8988T (cell line): ENCODE measurements around the gene KRT81.
"Not testable (repeated sequence)": the region's sequence is repeated elsewhere in the genome, so short reads cannot be mapped to it uniquely, and the experiment has no call there.

Experiments used
- DNase-seq: peaks from one replicate; pipeline ENCODE4 v3.0.0; 2011

Gene KRT81

GRCh38 chr12:52317468-52318052 lies 26.2 kb upstream of the KRT81 start:
- no peak for DNase-seq

- no peak for DNase-seq
Observed at GRCh38 chr12:52316701-52317100, 25.4 kb upstream of the KRT81 start.

- no peak for DNase-seq
Observed at GRCh38 chr12:52316290-52316689, 25.0 kb upstream of the KRT81 start.

DNA sequence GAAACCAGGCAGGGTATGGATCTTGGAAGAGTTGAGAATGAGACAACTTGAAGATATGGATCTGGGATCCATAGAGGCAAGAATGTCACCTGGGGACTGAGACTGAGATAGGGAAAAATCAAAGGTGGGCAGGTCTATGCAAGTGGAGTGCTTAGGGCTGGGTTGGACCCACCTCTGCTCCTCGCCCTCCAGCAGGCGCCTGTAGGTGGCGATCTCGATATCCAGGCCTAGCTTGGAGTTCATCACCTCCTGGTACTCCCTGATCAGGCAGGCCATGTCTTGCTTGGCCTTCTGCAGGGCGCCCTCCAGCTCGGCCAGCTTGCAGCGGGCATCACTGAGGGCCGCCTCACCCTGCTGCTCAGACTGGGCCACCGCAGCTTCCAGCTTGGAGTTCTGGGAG lies 24.4 kb upstream of the KRT81 start:
- DNase-seq: peak; percentile 69

- DNase-seq: no peak
Observed at GRCh38 chr12:52314511-52314910, 23.2 kb upstream of the KRT81 start.

DNA sequence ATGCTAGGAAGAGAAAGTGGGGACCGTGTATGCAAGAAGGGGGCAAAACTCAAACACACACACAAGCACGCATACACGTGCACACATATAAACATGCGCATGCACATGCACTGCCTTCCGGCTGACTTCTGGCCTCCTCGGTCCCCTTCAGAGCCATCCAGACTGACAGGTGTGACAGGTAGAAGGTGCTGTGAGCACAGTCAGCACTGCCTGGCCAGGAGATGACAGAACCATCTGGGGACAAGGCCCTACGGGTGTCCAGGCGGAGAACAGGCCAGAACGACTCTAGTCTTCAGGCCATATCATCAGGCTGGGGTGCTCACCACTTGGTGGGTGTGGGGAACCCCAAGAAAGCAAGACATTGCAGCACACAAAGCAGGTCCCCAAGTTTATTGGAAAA lies 22.6 kb upstream of the KRT81 start:
- no peak for DNase-seq

DNA sequence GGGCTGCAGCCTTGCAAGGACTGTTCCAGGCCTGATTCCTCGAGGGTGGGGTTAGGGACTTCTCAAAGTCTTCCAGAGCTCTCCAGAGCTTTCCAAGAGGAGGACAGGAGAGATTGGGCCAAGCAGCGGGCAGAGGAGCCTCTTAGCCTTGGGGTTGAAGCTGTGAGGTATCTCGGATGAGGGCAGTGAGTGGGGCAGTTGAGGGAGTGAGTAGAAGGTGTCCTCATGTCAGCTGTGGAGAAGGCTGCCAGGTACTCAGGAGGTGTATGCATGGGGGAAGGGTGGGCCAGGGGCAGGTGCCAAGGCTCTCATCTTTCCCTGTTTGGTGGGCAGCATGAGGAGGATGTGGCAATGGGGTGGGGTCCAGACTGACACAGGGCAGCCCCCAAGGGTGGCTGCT lies 22.1 kb upstream of the KRT81 start:
- no peak for DNase-seq

- DNase-seq: no peak
Observed at GRCh38 chr12:52312086-52312485, 20.8 kb upstream of the KRT81 start.

GRCh38 chr12:52311285-52311648 lies 19.9 kb upstream of the KRT81 start:
- no peak for DNase-seq

DNA sequence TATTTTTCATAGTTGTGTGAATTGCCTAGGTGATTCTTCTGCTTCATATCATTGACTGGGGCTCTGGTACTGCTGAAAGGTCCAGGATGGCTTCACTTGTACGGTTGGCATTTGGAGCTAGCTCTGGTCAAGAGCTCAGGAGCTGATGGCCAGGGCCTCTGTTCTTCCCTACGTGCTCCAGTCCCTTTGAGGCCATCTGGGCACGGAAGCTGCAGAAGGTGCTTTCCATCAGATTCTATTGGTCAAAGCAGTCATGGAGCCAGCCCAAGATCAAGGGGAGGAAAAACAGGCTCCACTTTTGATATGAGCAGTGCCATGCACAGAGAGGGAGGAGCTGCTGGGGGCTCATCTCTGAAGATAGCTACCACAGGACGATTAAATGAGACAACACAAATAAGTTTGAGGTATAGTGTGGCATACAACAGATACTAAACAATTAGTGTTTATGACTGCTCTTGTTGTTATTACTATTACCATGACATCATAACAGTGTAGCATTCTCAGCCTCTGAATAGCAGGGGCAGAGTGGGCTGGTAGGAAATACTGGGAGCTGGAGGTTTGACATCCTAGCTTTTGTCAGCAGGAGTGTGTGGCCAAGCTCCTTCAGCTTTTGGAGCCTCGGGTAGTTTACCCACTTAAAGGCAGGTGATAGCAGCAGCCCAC lies 19.4 kb upstream of the KRT81 start:
- no peak for DNase-seq

GRCh38 chr12:52308806-52309425 lies 17.6 kb upstream of the KRT81 start:
- no peak for DNase-seq

GRCh38 chr12:52307836-52308805 lies 16.8 kb upstream of the KRT81 start:
- no peak for DNase-seq

DNA sequence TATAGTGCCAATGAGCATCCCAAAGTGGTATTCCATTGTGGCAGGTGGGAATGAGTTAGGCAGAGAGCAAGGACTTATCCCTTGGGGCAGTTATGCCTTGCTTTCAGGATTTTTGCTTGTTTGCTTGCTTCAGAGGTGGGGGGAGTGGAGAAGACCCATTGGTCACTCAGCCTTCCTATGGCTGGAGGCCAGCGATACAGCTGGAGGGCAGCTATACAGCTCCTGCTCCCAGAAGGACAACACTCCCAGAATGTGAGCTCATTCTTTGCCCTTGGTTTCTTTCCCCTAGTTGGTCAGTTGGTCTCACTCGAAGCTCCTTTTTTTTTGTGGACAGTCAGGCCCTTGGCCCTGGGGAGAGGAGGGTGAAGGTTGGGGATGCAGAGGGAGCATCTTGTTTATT lies 15.4 kb upstream of the KRT81 start:
- no peak for DNase-seq

GRCh38 chr12:52305921-52306705 lies 14.8 kb upstream of the KRT81 start:
- DNase-seq: no peak

DNA sequence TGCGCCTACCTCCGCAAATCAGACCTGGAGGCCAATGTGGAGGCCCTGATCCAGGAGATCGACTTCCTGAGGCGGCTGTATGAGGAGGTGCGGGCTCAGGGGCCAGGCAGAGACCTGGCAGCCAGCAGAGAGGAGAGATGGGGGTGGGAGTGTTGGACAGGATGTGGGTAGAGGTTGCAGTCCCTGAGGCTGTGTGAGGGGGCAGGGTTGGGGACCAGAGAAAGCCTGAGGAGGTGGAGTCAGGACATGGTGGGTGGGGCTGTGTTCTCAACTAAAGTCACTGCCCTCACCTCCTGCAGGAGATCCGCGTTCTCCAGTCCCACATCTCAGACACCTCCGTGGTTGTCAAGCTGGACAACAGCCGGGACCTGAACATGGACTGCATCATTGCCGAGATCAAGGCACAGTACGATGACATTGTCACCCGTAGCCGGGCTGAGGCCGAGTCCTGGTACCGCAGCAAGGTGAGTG lies 13.6 kb upstream of the KRT81 start:
- DNase-seq: not testable (repeated sequence)

DNA sequence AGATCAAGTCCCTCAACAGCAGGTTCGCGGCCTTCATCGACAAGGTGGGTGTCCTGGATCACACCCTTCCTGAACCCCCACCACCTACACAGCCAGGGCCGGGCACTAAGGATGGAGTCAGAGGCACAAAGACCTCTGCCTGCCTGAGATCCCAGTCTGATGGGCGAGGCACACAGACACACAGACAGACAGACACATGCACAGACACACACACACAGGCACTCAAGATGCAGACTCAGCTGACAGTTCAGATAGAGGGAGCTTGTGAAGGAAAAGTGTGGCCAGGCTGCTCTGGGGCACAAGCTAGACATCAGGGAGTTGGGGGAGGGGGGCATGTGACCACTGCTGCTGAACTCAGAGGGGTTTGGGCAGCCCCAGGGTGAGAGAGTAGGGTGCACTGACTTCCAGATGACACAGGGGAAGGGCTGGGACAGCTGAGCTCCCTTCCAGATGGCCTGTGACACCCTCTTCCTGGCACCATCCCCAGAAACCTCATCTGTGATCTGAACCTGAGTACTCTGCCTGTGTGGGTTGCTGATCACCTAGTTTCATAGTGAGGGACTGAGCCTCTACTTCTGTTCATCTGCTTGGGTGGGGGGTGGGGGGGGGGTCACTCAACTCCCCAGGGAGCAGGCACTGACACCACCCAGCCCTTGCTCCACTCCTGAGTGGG lies 11.0 kb upstream of the KRT81 start:
- DNase-seq: not testable (repeated sequence)

DNA sequence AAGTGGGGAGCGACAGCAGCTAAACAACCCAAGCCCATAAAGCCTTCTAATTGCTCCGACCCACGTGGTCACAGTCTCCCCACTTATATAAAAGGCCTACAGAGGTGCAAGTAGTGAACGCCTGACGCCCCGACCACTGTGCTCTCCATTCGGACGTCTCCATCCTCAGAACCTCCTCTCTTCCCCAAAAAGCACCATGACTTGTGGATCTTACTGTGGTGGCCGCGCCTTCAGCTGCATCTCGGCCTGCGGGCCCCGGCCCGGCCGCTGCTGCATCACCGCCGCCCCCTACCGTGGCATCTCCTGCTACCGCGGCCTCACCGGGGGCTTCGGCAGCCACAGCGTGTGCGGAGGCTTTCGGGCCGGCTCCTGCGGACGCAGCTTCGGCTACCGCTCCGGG lies 10.4 kb upstream of the KRT81 start:
- DNase-seq: not testable (repeated sequence)

DNA sequence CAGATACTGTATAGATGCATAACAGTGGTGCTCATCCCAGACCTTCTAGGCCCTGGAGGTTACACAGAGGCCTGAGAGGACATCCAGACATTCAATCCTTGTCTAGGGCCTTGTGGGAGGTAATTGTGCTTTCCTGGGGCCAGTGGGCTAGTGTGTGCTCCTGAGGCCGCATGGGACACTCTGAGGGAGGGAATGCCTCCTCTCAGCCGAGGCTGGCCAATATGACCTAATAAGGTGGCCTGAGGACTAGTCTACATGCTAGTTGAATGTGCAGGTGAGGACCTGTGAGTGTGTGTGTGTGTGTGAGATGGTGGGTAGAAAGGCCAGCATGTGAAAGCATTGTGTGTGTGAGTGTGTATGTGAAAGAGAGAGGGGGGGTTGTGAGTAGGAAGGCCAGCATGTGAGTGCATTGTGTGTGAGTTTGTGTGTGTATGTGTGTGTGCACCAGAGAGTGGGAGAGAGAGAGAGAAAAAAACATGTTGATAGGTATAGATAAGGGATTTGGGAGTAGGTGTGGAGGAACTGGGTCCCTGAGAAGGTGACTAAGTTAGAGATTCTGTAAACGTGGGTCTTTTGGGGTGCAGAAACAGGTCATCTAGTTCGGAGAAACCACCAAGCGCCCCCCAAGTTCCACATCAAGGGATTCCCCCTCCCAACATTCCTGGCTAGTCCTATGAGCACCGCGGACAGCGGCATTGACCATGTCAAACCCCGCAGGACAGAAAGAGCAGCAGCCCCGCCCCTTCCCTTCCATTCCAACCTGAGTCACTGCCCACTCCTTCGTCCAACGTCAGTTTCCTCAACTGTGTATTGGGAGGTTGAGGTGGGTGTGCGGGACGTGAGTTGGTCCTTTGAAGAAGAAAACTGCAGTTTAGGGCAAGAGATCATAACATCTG lies 9.7 kb upstream of the KRT81 start:
- no peak for DNase-seq

DNA sequence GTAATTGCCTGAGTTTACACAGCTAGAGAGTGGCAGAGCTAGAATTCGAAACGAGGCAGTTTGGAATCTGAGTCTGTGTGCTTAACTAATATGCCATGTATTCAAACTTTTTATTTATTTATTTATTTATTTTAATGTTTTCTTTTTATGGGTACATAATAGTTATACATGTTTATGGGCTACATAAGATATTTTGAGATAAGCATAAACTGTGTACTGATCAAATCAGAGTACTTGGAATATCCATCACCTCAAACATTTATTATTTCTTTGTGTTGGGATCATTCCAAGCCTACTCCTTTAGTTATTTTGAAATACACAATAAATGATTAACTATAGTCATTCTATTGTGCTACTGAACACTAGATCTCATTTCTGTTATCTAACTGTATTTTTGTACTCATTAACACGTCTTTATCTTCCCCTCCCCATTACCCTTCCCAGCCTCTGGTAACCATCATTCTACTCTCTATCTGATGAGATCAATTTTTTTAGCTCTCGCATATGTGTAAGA lies 7.4 kb upstream of the KRT81 start:
- DNase-seq: no peak

- no peak for DNase-seq
Observed at GRCh38 chr12:52296572-52297215, 5.4 kb upstream of the KRT81 start.
